Measurements from ENCODE around the gene CCL4L2. TPM values are rescaled to one million over a fixed set of nuclear protein-coding genes. Genes with fewer than 3 reads are reported as not detected.
"Not testable (repeated sequence)": the region's sequence is repeated elsewhere in the genome, so short reads cannot be mapped to it uniquely, and the experiment has no call there.

CCL4L2 gene
- total RNA-seq, 1 donor from 2014 or later, result not detected

GRCh38 chr17:36194147-36194831, 16.6 kb upstream of the CCL4L2 start:
- DNase-seq (ENCODE audit: low spot score); intact Hi-C loops (cut with DNase I): not testable (repeated sequence)

DNA sequence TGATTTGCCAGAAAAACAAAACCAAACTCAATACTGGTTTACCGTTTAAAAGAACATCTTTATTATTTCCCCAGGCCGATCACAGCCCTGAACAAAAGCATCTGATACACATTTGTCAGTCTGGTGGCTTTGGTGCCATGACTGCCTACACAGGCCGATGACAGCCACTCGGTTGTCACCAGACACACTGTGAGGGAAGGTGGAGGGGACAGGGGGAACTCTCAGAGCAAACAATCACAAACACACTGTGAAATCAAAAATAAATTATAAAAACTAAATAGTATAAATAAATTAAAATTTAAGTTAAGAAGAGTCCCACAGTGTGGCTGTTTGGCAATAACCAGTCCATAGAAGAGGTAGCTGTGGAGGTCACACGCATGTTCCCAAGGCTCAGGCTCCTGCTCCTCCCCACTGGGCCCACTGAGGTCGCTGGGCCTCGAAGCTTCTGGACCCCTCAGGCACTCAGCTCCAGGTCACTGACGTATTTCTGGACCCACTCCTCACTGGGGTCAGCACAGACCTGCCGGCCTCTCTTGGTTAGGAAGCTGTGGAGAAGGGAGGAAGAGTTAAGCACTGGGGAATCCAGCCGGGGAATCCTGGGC, 15.9 kb upstream of the CCL4L2 start:
- DNase-seq (ENCODE audit: low spot score); intact Hi-C loops (cut with DNase I): not testable (repeated sequence)

DNA sequence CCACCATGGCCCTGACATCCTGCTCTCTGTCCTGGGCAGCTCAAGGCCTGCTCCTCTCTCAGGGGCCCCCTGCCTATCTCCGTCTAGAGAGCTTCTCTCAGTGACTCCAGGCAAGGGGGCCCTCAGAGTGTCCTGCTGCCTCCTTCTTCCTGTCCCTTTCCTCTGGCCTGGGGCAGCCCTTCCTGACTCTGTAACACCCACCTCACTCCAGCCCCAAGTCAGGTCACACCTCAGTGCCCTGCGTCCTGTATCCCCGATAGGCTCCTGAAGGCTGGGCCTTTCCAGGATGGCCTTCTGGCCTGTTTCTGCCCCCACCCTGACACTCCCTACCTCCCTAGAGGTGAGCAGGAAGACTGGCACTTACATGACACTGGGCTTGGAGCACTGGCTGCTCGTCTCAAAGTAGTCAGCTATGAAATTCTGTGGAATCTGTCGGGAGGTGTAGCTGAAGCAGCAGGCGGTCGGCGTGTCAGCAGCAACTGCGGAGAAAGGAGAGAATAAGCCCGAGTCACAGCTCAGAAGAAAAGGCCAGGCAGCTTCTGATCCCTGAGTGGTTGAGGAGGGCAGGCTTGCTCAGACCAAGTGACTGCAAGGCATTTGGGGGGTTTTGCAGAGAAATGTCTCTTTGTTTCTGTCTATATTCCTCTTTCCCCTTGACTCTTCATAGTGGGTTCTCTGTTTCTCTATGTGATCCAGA, 15.3 kb upstream of the CCL4L2 start:
- no peak for DNase-seq (ENCODE audit: low spot score)
- intact Hi-C loops (cut with DNase I), result no loop called here

- intact Hi-C loops (cut with DNase I), result no loop called here
- DNase-seq (ENCODE audit: low spot score), result no peak
Measured at GRCh38 chr17:36196131-36196486, 14.8 kb upstream of the CCL4L2 start.

- no peak for DNase-seq (ENCODE audit: low spot score)
- intact Hi-C loops (cut with DNase I), result no loop called here
Measured at GRCh38 chr17:36197387-36197703, 13.5 kb upstream of the CCL4L2 start.

GRCh38 chr17:36198831-36199465, 11.9 kb upstream of the CCL4L2 start:
- no peak for DNase-seq (ENCODE audit: low spot score)
- intact Hi-C loops (cut with DNase I), result no loop called here

DNA sequence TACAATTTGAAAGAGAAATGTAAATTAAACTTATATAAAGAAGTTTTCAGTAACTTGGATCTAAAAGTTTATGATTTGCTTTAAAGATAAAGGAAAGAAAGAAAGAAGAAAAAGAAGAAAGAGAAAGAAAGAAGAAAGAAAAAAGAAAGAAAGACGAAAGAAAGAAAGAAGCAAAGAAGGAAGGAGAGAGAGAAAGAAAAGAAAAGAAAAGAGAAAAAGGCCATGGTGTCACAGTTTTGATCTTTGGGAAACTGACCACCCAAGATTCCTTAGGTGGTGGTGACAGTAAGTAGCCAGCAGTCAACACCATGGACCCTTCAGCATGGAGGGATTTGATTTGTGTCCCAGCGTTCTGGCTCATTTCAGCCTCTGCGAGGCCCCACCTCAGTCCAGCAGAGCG, 9.8 kb upstream of the CCL4L2 start:
- intact Hi-C loops (cut with DNase I); DNase-seq (ENCODE audit: low spot score): not testable (repeated sequence)

DNA sequence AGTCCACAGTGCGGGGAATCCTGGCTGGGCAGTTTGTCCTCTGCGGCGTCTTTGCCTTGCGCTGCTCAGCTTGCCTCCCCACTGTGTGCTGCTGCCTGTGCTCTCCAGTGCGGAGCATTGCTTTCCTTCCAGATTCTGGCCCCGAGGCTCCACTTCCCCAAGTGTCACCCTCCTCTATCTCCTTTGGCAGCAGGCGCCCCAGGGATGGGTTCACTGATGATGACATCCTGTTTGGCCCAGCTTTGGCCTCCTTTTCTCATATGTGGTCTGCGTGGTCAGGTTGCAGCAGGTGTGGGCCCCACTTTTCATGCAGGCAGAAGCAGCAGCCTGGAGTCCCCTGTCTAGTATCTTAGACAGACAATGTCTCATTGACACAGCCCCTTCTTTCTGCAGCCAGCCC, 9.4 kb upstream of the CCL4L2 start:
- intact Hi-C loops (cut with DNase I); DNase-seq (ENCODE audit: low spot score): not testable (repeated sequence)

- intact Hi-C loops (cut with DNase I), result no loop called here
- no peak for DNase-seq (ENCODE audit: low spot score)
Measured at GRCh38 chr17:36203335-36203734, 7.5 kb upstream of the CCL4L2 start.

GRCh38 chr17:36204724-36205500, 6.0 kb upstream of the CCL4L2 start:
- intact Hi-C loops (cut with DNase I), result no loop called here

DNA sequence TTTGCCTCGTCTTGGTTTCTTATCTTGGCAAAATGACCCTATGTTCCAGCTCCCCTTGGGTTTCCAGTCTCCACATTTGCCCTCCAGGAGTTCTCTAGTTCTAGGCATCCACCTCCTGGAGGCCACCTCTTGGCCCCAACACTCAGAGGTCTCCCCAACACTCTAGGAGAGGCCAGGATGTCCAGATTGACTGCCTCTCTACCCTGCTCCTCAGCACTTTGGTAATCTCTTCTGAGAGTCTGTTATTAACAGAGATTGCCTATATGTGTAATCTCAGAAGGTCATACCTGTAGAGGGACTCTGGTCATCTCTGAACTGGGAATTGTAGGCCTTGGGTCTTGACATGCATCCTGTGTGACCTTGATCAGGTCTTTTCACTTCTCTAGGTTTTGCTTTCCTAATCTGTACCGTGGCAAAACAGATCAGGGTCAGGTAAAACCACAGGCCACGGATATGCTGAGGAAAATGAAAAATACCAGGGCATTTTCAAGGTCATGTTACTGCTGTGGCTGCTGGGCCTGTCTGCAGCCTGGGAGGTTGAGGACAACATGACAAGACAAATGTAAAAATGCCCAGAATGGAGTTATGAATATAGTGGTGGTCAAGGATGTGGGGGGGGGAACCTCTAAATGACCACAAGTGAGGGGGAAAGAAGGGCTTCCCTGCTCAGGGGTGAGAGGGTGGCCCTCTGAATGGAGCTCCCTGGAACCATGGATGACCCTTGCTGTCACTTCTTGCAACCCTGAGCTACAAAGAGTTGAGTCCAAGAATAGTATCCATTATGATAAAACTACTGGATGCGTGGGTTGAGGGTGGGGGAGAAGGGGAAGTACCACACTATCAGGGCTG, 5.0 kb upstream of the CCL4L2 start:
- no peak for DNase-seq (ENCODE audit: low spot score)
- intact Hi-C loops (cut with DNase I), result no loop called here

More at GRCh38 chr17:36204724-36205500, 6.0 kb upstream of the CCL4L2 start:
- DNase-seq (ENCODE audit: low spot score), result no peak

DNA sequence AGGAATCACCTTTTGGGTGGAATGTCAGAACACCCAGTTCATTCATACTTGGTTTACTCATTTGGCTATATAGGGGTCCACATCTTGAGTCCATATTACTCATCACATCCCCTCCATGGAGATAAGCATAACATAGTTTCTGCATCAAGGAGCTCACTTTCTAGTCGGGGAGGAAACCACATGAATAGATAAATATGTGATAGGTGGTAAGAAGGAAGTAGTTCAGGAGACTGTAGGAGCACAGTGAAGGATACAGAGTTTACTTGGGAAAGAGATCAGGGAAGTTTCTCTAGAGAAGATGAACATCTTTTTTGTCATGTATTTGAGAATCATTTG, 4.4 kb upstream of the CCL4L2 start:
- DNase-seq (ENCODE audit: low spot score); intact Hi-C loops (cut with DNase I): not testable (repeated sequence)

GRCh38 chr17:36207383-36207782, 3.5 kb upstream of the CCL4L2 start:
- DNase-seq (ENCODE audit: low spot score); intact Hi-C loops (cut with DNase I): not testable (repeated sequence)

- DNase-seq (ENCODE audit: low spot score), result no peak
- intact Hi-C loops (cut with DNase I), result no loop called here
Measured at GRCh38 chr17:36209575-36209974, 1.3 kb upstream of the CCL4L2 start.

DNA sequence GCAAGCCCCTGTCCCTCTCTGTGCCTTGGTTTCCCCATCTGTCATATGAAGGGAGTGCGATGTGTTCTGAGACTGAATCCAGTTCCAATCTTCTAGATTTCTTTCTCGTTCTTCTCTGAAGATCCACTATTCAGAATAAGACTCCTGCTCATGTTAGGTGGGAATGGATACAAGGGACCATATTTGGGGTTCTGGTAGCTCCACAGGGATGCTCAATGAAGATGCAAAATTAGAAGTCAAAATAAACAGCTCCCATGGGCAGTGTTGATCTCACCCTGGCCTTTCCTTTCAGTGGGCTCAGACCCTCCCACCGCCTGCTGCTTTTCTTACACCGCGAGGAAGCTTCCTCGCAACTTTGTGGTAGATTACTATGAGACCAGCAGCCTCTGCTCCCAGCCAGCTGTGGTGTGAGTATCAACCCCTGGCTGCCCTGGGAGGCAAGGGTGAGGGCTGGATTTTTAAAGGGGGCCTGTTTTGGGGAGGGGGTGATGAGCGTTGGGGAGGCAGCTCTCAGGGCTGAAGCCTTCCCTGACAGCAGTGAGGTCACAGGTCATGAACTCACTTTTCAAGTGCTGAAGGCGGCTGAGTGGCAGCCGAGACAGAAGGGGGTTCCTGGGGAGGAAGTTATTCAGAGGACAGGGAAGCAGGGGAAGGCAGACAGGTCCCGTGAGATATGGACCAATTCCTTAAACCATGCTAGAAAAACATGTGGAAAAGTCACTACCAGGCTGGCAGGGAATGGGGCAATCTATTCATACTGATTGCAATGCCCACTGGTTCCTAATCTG, 815 bp downstream of the CCL4L2 start:
- DNase-seq (ENCODE audit: low spot score); intact Hi-C loops (cut with DNase I): not testable (repeated sequence)

GRCh38 chr17:36212272-36212605, 1.4 kb downstream of the CCL4L2 start:
- intact Hi-C loops (cut with DNase I), result no loop called here

GRCh38 chr17:36212966-36213365, 2.1 kb downstream of the CCL4L2 start:
- no peak for DNase-seq (ENCODE audit: low spot score)
- intact Hi-C loops (cut with DNase I), result no loop called here

More at GRCh38 chr17:36212272-36212605, 1.4 kb downstream of the CCL4L2 start:
- no peak for DNase-seq (ENCODE audit: low spot score)

- no peak for DNase-seq (ENCODE audit: low spot score)
- intact Hi-C loops (cut with DNase I), result no loop called here
Measured at GRCh38 chr17:36213695-36214094, 2.8 kb downstream of the CCL4L2 start.

All from cardiac septum (tissue), 1 donor.